Activated CD4-positive, CD25-positive, alpha-beta regulatory T cell treated with anti-CD3 and anti-CD28 coated beads, Interleukin-2, amount 50 U/mL, for 72 hours (primary cell): ENCODE data around the gene TFEB.

ENCODE experiments used
- DNase-seq: peaks from one replicate; pipeline ENCODE4 v3.0.0; 2021

TFEB gene

DNA sequence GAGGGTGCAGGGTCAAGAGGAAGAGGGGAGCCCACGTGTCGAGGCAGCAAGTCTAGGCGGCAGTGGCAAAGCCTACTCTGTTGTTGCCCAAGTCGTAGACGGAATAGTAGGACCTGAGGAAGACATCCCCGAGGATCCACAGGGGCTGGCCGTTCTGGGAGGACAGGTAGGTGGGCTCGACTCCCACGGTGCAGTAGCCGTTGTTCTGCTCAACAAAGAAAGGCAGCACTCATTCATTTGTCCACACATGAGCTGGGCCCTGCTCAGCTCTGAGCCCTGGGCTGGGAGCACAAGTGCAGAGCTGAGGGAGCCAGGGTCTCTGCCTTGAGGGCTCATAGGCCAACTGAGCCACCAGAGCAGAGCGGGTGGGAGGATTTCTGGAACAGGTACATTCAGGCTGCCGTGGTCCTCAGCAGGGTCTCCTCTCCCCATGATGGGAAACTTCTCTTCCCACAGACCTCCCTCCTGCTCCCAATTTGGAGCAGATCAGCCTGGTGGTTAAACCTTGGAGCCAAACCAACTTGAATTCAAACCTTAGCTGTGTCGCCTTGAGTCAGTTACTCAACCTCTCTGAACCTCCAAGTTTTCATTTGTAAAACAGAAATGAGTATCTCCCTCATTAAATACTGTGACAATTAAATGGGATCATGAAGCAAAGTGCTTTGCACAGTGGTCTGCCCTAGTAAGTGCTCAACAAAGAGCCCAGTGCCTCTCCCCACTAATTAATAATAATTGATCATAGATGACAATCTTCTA is 1.6 kb upstream of the TFEB start:
- no peak for DNase-seq

- no peak for DNase-seq
Observed at GRCh38 chr6:41736186-41736733, 852 bp upstream of the TFEB start.

DNA sequence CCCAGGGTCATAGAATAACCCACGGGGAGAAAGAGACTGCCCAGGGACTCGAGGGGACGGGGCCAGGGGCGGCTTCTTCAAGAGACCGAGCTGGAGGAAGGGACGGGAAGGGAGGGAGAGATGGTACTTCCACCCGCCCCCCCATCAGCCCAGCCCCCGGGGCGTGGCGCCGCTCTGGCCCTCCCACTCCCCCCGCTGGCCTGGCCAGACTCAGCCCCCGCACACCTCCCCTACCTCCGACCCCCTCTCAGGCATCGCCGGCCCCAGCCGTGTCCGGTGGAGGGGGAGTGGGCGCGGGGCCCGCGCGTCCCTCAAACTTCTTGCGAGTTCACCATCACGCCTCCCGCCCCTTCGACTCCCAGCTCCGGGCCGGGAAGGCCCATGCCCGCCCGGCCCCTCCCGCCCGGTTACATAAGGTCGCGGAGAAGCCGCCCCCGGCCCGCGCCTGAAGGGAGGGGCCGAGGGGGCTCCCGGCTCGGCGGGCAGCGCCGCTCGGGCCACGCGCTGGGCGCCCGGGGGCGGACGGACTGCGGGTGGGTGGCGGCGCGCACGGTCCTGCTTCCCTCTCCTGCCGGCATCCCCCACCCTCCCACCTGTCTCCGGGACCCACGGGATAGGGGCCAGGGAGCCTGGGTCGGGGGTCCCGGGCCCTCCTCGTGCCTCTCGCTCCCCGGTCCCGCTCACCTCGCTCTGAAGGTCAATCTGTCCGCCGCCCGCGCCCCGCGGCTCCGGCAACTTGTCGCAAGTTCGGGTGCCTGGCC is 562 bp downstream of the TFEB start:
- peak; percentile 66 for DNase-seq

DNA sequence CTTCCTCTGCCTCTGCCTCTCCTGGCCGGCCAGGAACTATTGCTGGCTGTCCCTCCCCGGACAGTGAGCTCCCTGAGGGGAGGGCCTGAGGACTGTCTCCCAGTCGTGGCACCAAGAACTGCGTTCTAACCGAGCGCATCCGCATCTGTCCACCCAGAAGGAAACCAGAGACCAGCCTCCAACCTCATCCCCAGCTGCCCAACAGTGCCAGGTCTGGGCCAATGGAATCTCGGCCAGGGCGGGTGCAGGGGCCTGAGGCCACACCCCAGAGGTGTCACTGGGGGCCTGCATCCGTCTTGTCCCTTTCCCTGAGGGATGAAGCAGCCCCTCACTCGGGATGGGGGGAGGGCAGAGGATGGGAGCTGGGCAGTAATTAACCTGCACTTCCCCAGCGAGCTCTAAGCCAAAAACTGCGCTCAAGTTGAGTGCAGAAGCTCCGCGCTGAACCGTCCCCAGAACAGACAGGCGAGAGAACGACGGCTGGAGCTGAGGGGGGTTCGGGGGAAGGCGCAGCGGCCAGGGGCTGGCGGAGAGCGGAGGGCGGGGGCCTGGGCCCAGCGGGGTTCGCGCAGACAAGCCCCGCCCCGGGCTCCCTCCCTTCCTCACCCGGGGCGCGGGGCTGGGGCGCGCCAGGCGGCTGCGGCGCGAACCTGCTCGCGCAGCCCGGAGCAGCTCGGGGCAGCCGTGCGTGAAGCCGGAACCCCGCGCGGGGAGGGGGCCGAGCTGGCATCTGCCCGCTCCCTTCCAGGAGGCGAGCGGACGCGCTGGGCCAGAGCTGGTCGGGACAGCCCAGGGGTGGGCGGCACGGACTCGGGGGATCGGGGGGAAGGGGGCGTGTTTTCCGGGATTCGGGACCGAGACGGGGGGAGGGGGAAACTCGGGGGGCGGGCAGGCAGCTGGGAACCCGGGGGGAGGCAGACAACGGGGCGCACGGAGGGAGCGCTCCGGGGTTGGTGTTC is 1.4 kb downstream of the TFEB start:
- DNase-seq: peak; percentile 68

DNA sequence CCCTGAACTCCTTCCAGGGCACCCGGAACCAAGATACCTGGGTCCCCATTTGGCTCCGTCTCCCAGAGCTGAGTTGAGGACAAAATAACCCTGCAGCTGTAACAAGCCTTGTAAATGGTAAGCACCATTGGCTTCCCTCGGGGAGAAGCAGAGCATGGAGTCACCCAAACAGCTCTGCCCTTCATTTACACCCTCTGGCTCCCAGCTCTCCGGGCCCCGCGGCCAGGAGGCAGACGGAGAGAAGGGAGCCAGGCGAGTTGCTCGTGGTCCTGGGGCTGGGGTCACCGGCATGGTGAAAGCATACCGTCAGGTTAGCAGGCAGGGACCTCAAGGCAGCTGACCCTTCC is 2.1 kb downstream of the TFEB start:
- DNase-seq: no peak

DNA sequence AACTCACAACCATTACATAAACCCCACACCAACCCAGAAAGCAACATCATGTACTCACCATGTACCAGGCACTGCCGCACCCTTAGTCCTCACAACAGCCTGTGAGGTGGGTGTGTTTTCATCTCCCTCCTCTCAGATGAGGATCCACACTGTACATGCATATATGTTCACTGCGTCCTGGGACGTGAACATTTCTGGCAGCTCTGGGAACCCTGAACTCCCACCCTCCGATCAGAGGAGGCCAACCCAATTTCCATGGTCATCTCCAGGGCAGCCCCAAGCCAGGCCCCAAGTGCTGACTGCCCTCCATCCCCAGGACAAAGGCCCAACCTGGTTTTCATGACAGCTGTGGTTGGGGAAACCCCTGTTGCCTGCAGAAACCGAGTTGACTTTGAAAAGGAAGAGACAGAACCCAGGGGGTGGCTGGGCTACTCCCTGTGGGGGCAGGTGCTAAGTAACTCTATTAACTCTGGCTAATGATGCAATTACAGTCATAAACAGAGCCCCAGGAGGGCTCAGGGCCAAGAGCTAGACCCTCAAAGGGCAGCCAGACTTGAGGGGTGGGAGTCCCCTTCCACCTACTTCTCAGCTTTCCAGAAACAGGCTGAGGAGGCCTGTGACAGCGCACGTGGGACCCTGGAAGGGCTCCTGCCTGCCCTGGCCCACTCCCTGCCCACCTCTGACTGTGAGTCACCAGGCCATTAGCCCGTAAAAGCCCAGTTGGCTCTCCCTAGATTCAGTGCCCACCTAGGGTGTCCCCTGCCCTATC is 2.6 kb downstream of the TFEB start:
- DNase-seq: peak; percentile 50

DNA sequence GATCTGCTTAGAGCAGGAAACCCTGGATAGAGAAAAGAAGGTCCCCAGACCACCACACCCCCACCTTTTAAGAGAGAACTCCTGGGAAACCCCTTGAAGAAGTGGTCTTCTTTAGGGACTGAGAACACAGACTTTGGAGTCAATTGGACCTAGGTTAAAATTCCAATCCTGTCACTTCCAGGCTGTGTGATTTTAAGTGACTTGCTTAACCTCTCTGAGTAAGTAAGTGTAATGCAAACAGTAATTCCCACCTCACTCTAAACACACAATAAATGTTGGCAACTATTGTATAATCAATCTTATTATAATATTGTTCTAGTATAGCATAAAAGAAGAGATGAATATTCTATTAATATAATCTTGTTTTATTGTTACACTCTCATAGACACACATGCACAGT is 3.3 kb downstream of the TFEB start:
- no peak for DNase-seq

DNA sequence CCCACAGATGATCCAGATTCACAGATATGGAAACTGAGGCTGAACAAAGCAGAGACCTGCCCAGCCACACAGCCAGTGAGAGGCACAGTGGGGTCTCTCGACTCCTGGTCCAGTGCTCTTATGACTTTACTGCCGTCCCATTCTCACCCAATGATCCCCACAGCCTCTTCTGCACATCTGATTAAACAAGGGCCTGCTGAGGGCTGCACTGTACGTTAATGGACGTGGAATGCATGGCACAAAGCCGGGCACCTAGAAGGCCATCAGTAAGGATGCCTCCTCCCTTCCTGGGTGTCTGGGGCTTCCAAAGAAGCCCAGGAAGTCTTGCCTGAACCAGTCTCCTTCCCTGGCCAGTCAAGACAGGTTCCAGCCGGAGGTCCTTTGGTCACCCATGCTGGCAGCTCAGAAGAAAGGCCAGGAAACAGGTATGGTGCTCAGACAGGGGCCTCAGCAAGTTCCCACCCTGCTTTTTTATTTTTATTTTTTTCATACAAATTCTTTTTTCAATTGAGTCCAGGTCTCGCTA is 3.8 kb downstream of the TFEB start:
- DNase-seq: no peak

- no peak for DNase-seq
Observed at GRCh38 chr6:41730531-41731436, 4.6 kb downstream of the TFEB start.

DNA sequence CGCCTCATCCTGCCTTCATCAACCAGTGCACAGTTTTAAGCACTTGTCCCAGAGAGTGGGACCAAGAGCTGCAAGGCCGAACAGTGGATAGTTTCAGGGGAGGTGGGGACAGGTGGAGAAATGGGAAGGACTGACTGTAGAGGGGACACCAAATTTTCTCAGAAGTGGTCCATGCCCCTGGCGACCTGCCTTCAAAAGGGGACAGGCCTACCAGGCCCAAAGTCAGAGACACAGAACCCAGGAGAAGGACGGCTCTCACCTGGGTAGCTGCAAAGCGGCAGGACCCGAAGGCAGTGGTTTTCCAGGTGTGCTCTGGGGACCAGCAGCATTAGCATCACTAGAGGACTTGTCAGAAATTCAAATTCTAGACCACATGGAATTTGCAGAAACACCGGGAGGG is 5.8 kb downstream of the TFEB start:
- no peak for DNase-seq

GRCh38 chr6:41728954-41729353 is 6.5 kb downstream of the TFEB start:
- no peak for DNase-seq

GRCh38 chr6:41728073-41728936 is 7.1 kb downstream of the TFEB start:
- no peak for DNase-seq

- no peak for DNase-seq
Observed at GRCh38 chr6:41727705-41728072, 7.7 kb downstream of the TFEB start.

DNA sequence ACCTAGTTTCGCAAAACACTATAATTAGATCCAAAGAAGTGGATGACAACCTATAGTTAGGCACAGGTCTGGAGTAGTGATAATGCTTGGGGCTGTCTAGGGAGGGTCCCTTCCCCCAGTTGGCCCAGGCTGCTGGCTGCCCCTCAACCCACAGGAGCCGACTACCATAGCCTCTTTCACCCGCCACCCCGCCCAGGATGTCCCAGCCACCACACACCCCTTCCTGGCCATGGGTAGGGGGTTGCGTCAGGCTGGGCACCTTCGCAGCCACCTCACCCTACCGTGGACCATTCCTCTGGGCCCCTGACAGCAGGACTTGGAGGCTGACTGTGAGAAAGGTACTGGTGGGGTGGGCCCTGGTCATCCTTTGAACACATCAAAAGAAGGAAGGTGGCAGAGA is 8.5 kb downstream of the TFEB start:
- no peak for DNase-seq

GRCh38 chr6:41724586-41725501 is 10.6 kb downstream of the TFEB start:
- DNase-seq: no peak

DNA sequence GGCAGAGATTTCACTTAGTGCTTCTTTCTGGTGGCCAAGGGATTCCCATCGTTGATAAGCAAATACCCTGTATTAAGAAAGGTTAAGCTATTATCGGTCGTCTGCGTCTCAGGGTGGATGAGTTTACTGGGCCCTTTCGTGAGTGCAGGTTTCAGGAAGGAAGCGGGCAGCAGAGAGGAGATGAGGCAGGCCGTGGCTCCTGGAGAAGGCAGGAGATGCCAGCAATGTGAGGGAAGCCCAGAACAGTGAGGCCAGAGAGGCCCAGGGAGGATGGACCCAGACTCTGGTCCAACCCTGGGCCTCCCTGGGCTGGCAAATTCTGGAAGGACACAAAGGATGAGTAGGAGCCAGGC is 11.2 kb downstream of the TFEB start:
- DNase-seq: no peak

GRCh38 chr6:41723530-41724227 is 11.7 kb downstream of the TFEB start:
- no peak for DNase-seq

GRCh38 chr6:41722969-41723529 is 12.4 kb downstream of the TFEB start:
- no peak for DNase-seq
